Prostate gland (tissue), 2 donors: ENCODE results near the gene CRIP3. TPM values are rescaled to one million over a fixed set of nuclear protein-coding genes. Genes with fewer than 3 reads are reported as not detected.

Experiments
- DNase-seq: peaks from one replicate; pipeline ENCODE4 v3.0.0-alpha.2; 2019; ENCODE audit warnings: low spot score
- H3K27ac ChIP-seq, 2 donors: fragments of 200-600 bp; sonication (generic); 2 replicates each; pipeline ENCODE4 v1.5.1; 2017 to 2019
- H3K27me3 ChIP-seq: fragments of 200-600 bp; sonication (generic); replicated peaks from 2 replicates; pipeline ENCODE4 v1.5.1; 2019; ENCODE audit not compliant: insufficient read depth
- H3K36me3 ChIP-seq, 2 donors: fragments of 200-600 bp; sonication (generic); 1 replicate in 1 of 2; 2 replicates in 1 of 2; pipeline versions ENCODE4 v1.5.1 to v1.8.1; 2017 to 2019
- H3K4me1 ChIP-seq: fragments of 200-600 bp; sonication (generic); replicated peaks from 2 replicates; pipeline ENCODE4 v1.5.1; 2019
- H3K4me3 ChIP-seq, 2 donors: fragments of 200-600 bp; sonication (generic); 2 replicates each; pipeline ENCODE4 v1.5.1; 2017 to 2019
- H3K9me3 ChIP-seq: fragments of 200-600 bp; sonication (generic); 2 replicates; pipeline ENCODE4 v1.5.1; 2017
- CTCF ChIP-seq, 4 experiments: fragments of 200-600 bp in 2 of 4; fragments of 450-650 bp in 2 of 4; sonication (generic) in 2 of 4; IDR thresholded peaks; 1 replicate in 3 of 4; 2 replicates in 1 of 4; pipeline ENCODE4 v1.5.1; 2016 to 2019; ENCODE audit warnings: antibody characterized with exemption in 4 of 4, mild to moderate bottlenecking in 2 of 4, moderate library complexity in 2 of 4
- POLR2A ChIP-seq: fragments of 450-650 bp; IDR thresholded peaks from one replicate; pipeline ENCODE4 v1.6.1; 2016; ENCODE audit warnings: antibody characterized with exemption, mild to moderate bottlenecking
- POLR2AphosphoS5 ChIP-seq: sonication (generic); formaldehyde crosslinking; IDR thresholded peaks from one replicate; pipeline ENCODE4 v1.6.1; 2017; ENCODE audit warnings: antibody characterized with exemption
- WGBS: methylation state at CpG from one replicate; pipeline ENCODE4 v1.1.5; 2018; 5-methylcytosine and 5-hydroxymethylcytosine counted together
- intact Hi-C: fragments of 100-400 bp; cut with DNase I; formaldehyde crosslinking; loops from one replicate; pipeline ENCODE4 v1.14.2; 2022
- total RNA-seq, 2 donors: library from RNA; depleted of rRNA; stranded (reverse); fragments of >200 nt; gene quantifications; one replicate each; pipeline ENCODE4 v1.1.0, GENCODE V29; 2016

CRIP3 gene
- total RNA-seq, 2 donors from 2014 or later = 0.55 to 7.3 TPM

DNA sequence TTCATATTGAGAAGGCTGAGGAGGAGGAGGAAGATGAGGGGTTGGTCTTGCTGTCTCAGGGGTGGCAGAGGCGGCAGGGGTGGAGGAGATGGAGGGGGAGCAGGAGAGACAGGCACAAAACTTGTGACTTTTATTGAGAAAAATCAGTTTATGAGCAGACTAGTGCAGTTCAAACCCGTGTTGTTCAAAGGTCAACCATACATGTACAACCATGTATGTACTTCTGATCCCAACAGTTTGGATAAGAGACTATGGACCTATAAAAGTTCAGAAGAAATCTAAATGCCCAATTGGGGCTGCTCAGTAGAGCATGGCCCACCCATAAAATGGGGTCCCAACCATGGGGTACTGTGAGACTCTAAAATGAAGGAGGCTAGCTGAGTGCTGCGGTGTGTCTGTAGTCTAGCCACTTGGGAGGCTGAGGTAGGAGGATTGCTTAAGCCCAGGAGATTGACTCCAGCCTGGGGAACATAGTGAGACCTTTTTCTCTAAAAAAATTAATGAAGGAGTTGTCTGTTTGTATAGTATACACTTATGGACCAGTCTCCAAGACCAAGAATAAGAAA lies 18.2 kb downstream of the CRIP3 start:
- 67% methylated on average over 3 of the region's 3 CpGs for WGBS
- H3K9me3 ChIP-seq = no peaks in the 10 kb centered on the region
- no peak overlapping the region for H3K4me3 ChIP-seq
- DNase-seq = no peak
- H3K27me3 ChIP-seq = no peaks in the 10 kb centered on the region
- H3K27ac ChIP-seq = no peak overlapping the region
- no peaks in the 10 kb centered on the region for H3K36me3 ChIP-seq
- TF ChIP-seq CTCF (IDR thresholded peaks at IDR 0.05) (no peak), POLR2A (no peak), POLR2AphosphoS5 (no peak)
- intact Hi-C loops = no loop called here
- H3K4me1 ChIP-seq = no peaks in the 10 kb centered on the region

GRCh38 chr6:43287717-43288679 lies 20.6 kb downstream of the CRIP3 start:
- Histone ChIP-seq H3K27me3 (peaks cover 3% of the 10 kb centered on the region), H3K4me3 (no peak overlapping the region), H3K4me1 (no peaks in the 10 kb centered on the region), H3K27ac (no peak overlapping the region), H3K36me3 (no peaks in the 10 kb centered on the region), H3K9me3 (no peaks in the 10 kb centered on the region)
- intact Hi-C loops = no loop called here
- 62% methylated on average over 7 of the region's 7 CpGs for WGBS
- TF ChIP-seq CTCF (IDR thresholded peaks at IDR 0.05) (no peak), POLR2AphosphoS5 (no peak), POLR2A (no peak)
- DNase-seq = no peak

- Histone ChIP-seq H3K36me3 (no peaks in the 10 kb centered on the region), H3K27ac (no peak overlapping the region), H3K27me3 (peaks cover 3% of the 10 kb centered on the region), H3K9me3 (no peaks in the 10 kb centered on the region), H3K4me1 (no peaks in the 10 kb centered on the region), H3K4me3 (no peak overlapping the region)
- DNase-seq = no peak
- intact Hi-C loops = no loop called here
- 63% methylated on average over 6 of the region's 10 CpGs for WGBS
- no peak for TF ChIP-seq POLR2A
- no peak for TF ChIP-seq CTCF (IDR thresholded peaks at IDR 0.05)
Observed at GRCh38 chr6:43286980-43287716, 21.5 kb downstream of the CRIP3 start.

DNA sequence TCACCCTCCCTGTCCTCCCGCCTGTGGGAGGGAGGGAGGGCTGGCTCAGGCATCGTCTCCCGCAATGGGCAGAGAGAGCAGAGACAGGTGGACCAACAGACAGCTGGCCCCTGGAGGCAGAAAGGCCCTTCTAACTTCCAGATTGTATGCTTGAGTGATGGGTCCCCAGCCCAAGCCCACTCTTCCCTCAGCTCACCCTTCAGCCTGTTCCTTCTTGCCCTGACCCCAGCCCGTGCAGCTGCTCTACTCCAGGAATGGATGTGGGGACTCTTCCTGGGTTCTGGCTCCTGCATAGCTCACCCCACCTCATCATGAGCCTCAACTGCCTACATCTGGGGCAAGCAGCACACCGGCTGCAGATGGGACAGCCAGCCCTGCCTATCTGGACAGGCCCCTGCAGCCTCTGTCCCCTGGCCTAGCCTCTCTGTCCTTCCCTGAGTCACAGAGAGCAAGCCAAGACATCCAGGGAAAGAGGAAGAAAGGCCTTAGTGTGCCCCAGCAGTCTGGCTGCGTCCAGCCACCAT lies 22.1 kb downstream of the CRIP3 start:
- no peaks in the 10 kb centered on the region for H3K4me1 ChIP-seq
- 93% methylated on average over 6 of the region's 6 CpGs for WGBS
- intact Hi-C loops = no loop called here
- no peak for DNase-seq
- H3K4me3 ChIP-seq = no peak overlapping the region
- peaks cover 3% of the 10 kb centered on the region for H3K27me3 ChIP-seq
- no peak for TF ChIP-seq POLR2A
- TF ChIP-seq POLR2AphosphoS5 = no peak
- no peak for TF ChIP-seq CTCF (IDR thresholded peaks at IDR 0.05)
- no peak overlapping the region for H3K27ac ChIP-seq
- H3K9me3 ChIP-seq = no peaks in the 10 kb centered on the region
- H3K36me3 ChIP-seq = no peaks in the 10 kb centered on the region
